ENCODE results near the gene FBXW9. TPM values are rescaled to one million over a fixed set of nuclear protein-coding genes. Genes with fewer than 3 reads are reported as not detected.

Gene FBXW9
- total RNA-seq, 1 donor from 2014 or later: 8.8 TPM

- DNase-seq (ENCODE audit: low spot score): no peak
- peak overlapping the region; percentile 93 for H3K4me3 Mint-ChIP-seq (ENCODE audit: low read depth)
- H3K27ac Mint-ChIP-seq: peak overlapping the region; percentile 100
- H3K4me1 Mint-ChIP-seq (ENCODE audit: low read depth): peaks cover 31% of the 10 kb centered on the region
- H3K27me3 Mint-ChIP-seq (ENCODE audit: low read depth): no peaks in the 10 kb centered on the region
- intact Hi-C loops (cut with micrococcal nuclease): no loop called here
- peaks cover 47% of the 10 kb centered on the region for H3K36me3 Mint-ChIP-seq (ENCODE audit: low read depth)
- no peaks in the 10 kb centered on the region for H3K9me3 Mint-ChIP-seq
These were observed 26.1 kb downstream of the FBXW9 start for GRCh38 chr19:12670159-12670928.

DNA sequence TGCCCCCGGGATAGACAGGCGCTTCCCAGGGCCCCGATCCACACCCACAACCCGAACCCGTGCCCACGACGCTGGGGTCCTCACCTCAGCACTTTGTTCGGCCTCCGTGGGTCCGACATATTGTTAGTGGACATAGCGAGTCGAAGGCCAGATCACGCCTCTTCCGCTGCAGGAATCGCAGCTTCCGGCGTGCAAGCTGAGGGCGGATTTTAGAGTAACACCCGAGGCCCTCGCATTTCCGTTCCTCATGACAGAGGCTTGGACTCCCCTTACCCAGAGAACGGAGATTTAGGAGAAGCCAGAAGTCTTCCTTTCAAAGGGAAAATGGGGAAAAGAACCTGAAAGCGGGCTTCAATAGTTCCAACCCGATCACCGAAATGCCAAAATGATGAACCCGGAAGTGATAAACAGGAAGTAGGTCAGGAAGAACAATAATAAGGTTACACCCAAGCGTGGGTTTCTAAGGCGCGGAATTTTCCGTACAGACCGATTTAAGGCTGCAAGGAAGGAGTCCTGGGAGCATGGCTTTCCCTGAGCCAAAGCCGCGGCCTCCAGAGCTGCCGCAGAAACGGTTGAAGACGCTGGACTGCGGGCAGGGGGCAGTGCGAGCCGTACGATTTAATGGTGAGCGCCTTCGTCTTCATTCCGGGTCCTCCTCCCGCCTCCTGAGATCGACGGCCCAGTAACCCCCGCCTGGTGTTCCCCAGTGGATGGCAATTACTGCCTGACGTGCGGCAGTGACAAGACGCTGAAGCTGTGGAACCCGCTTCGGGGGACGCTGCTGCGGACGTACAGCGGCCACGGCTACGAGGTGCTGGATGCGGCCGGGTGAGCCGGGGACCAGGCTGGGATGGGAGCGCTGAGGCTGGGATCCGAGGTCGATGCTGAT lies 26.9 kb downstream of the FBXW9 start:
- H3K27me3 Mint-ChIP-seq (ENCODE audit: low read depth): no peaks in the 10 kb centered on the region
- intact Hi-C loops (cut with micrococcal nuclease): loop anchor here (1.0 kb wide), 4 partner anchors 12 to 118 kb away; partner anchors contain the start of genes DHPS, ZNF490, ZNF564 and ZNF791
- peaks cover 43% of the 10 kb centered on the region for H3K36me3 Mint-ChIP-seq (ENCODE audit: low read depth)
- peak overlapping the region; percentile 100 for H3K27ac Mint-ChIP-seq
- H3K4me3 Mint-ChIP-seq (ENCODE audit: low read depth): peak overlapping the region; percentile 93
- H3K9me3 Mint-ChIP-seq: no peaks in the 10 kb centered on the region
- peak; percentile 71 for DNase-seq (ENCODE audit: low spot score)
- H3K4me1 Mint-ChIP-seq (ENCODE audit: low read depth): peaks cover 38% of the 10 kb centered on the region

DNA sequence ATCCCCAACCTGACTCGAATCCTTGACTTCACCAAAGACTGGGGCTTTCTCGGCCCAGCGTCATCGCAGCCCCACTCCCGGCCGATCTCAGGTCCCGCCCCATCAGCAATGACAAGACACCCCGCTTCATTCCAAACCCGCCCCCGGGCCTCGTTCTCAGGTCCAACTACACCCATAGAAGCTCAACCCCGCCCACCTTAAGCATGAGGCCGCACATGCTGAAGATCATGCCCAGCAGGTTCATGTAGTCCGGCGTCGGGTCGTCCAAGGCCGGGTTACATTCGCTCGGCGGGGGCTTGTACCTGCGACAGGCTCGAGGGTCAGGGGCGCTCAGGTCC lies 27.5 kb downstream of the FBXW9 start:
- Mint-ChIP-seq H3K36me3 (ENCODE audit: low read depth) (peaks cover 43% of the 10 kb centered on the region), H3K4me3 (ENCODE audit: low read depth) (peak overlapping the region; percentile 93), H3K27me3 (ENCODE audit: low read depth) (no peaks in the 10 kb centered on the region), H3K4me1 (ENCODE audit: low read depth) (peaks cover 40% of the 10 kb centered on the region), H3K9me3 (no peaks in the 10 kb centered on the region), H3K27ac (peak overlapping the region; percentile 100)
- intact Hi-C loops (cut with micrococcal nuclease): loop anchor here (1.0 kb wide), 4 partner anchors 12 to 118 kb away; partner anchors contain the start of genes DHPS, ZNF490, ZNF564 and ZNF791
- peak; percentile 65 for DNase-seq (ENCODE audit: low spot score)

GRCh38 chr19:12668346-12668745 lies 28.1 kb downstream of the FBXW9 start:
- Mint-ChIP-seq H3K4me3 (ENCODE audit: low read depth) (peak overlapping the region; percentile 93), H3K36me3 (ENCODE audit: low read depth) (peaks cover 43% of the 10 kb centered on the region), H3K27me3 (ENCODE audit: low read depth) (no peaks in the 10 kb centered on the region), H3K9me3 (no peaks in the 10 kb centered on the region), H3K4me1 (ENCODE audit: low read depth) (peaks cover 40% of the 10 kb centered on the region), H3K27ac (peak overlapping the region; percentile 100)
- DNase-seq (ENCODE audit: low spot score): no peak
- intact Hi-C loops (cut with micrococcal nuclease): no loop called here

DNA sequence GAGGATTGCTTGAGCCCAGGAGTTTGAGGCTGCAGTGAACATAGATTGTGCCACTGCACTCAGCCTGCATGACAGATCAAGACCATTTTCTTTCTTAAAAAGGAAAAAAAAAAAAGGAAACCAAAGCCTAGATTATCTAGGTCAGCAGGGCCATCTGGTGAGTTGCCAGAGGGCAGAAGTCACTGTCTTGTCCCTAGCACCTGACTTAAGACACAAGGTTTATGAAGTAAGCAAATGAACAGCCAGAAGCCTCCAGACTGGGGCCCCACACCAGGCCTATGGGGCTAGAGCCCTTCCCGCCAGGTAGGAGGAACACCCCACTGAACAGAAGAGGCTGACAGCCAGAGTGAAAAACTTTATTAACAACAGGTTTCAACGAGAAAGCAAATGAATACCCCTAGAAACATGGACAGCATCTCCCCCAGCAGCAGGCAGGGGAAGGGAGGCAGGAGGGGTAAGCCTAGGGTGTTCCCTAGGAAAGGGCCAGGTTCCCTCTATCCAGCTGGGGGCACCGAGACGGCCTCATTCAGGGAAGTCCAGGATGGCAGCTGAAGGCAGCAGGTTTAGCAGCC lies 28.6 kb downstream of the FBXW9 start:
- H3K4me3 Mint-ChIP-seq (ENCODE audit: low read depth): peak overlapping the region; percentile 93
- H3K9me3 Mint-ChIP-seq: no peaks in the 10 kb centered on the region
- H3K4me1 Mint-ChIP-seq (ENCODE audit: low read depth): peaks cover 40% of the 10 kb centered on the region
- no peaks in the 10 kb centered on the region for H3K27me3 Mint-ChIP-seq (ENCODE audit: low read depth)
- DNase-seq (ENCODE audit: low spot score): no peak
- peak overlapping the region; percentile 5 for H3K27ac Mint-ChIP-seq
- intact Hi-C loops (cut with micrococcal nuclease): no loop called here
- H3K36me3 Mint-ChIP-seq (ENCODE audit: low read depth): peaks cover 46% of the 10 kb centered on the region

DNA sequence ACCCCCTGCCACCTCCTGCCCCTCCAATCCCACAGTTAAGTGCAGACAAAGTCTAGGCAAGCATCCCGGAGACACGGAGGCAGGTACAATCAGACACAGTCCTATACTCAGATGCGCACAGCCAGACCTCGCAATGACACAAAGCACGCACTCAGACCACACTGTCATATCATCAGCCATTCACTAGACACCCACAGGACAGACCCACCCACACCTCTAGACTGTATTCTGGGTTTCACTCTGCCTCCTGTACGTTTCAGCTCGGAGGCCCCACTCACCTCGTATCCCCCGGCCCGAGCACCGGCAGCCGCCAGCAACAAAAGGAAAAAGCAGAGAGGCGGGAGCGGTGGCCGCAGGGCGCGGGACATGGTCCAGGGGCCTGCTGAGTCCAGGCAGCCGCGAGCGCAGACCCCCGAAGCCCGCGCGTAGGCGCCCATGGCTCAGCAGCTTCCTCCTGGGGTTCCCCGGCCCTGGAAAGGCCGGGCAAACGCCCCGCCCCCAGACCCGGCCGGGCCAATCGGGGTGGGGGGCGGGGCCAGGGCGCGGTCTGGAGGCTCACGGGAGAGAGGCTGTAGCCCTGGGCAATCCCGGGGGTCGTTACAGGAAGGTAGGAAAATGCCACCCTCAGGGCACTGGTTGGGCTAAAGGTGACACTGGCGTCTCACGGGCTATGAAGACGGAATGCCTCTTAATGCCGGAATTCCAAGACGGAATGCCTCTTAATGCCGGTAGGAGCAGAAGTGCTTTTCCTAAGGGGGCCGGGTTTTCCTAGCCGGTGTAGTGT lies 30.0 kb downstream of the FBXW9 start, which contains the start of the genes MAN2B1 and WDR83:
TSS of gene MAN2B1 (minus strand) at position 478 of the 784 bp plus-strand sequence. CDS start at position 437, 41 bp downstream.
TSS of gene WDR83 (plus strand) at position 543 of the 784 bp plus-strand sequence. CDS start 2,984 bp downstream, outside the sequence.
- peak within 1 kb of the TSS; percentile 93 for H3K4me3 Mint-ChIP-seq (ENCODE audit: low read depth)
- H3K4me1 Mint-ChIP-seq (ENCODE audit: low read depth): peaks cover 37% of the 10 kb centered on the region
- peak; percentile 73 for DNase-seq (ENCODE audit: low spot score)
- peak within 1 kb of the TSS; percentile 91 for H3K27ac Mint-ChIP-seq
- intact Hi-C loops (cut with micrococcal nuclease): loop anchor here (1.0 kb wide), 1 partner anchor 55 kb away; no protein-coding TSS in a partner anchor
- H3K27me3 Mint-ChIP-seq (ENCODE audit: low read depth): no peaks in the 10 kb centered on the region
- no peaks in the 10 kb centered on the region for H3K9me3 Mint-ChIP-seq
- H3K36me3 Mint-ChIP-seq (ENCODE audit: low read depth): peaks cover 37% of the 10 kb centered on the region

GRCh38 chr19:12665671-12666264 lies 30.7 kb downstream of the FBXW9 start:
- H3K9me3 Mint-ChIP-seq: no peaks in the 10 kb centered on the region
- no peaks in the 10 kb centered on the region for H3K27me3 Mint-ChIP-seq (ENCODE audit: low read depth)
- peak overlapping the region; percentile 93 for H3K4me3 Mint-ChIP-seq (ENCODE audit: low read depth)
- H3K4me1 Mint-ChIP-seq (ENCODE audit: low read depth): peaks cover 37% of the 10 kb centered on the region
- intact Hi-C loops (cut with micrococcal nuclease): loop anchor here (1.0 to 2.0 kb wide), 2 partner anchors 54 to 63 kb away; no protein-coding TSS in a partner anchor
- H3K27ac Mint-ChIP-seq: peak overlapping the region; percentile 91
- peaks cover 42% of the 10 kb centered on the region for H3K36me3 Mint-ChIP-seq (ENCODE audit: low read depth)
- no peak for DNase-seq (ENCODE audit: low spot score)

DNA sequence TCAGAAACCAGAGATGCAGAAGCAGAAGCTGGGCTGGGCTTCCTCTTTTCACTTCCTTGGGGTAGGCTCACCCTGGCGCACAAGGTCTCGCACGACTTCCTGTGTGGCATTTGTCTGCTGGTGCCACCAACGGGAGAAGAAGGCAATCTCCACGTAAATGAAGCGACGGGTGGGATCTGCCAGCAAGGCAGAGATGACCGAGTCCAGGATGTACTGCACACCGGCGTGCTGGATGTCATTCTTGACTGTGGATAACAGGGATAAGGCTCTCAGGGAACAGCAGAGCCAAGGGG lies 31.2 kb downstream of the FBXW9 start:
- Mint-ChIP-seq H3K27me3 (ENCODE audit: low read depth) (no peaks in the 10 kb centered on the region), H3K4me1 (ENCODE audit: low read depth) (peaks cover 31% of the 10 kb centered on the region), H3K27ac (peak overlapping the region; percentile 91), H3K4me3 (ENCODE audit: low read depth) (peak overlapping the region; percentile 93), H3K9me3 (no peaks in the 10 kb centered on the region), H3K36me3 (ENCODE audit: low read depth) (peaks cover 44% of the 10 kb centered on the region)
- DNase-seq (ENCODE audit: low spot score): peak; percentile 47
- intact Hi-C loops (cut with micrococcal nuclease): loop anchor here (2.0 kb wide), 1 partner anchor 62 kb away; no protein-coding TSS in a partner anchor

DNA sequence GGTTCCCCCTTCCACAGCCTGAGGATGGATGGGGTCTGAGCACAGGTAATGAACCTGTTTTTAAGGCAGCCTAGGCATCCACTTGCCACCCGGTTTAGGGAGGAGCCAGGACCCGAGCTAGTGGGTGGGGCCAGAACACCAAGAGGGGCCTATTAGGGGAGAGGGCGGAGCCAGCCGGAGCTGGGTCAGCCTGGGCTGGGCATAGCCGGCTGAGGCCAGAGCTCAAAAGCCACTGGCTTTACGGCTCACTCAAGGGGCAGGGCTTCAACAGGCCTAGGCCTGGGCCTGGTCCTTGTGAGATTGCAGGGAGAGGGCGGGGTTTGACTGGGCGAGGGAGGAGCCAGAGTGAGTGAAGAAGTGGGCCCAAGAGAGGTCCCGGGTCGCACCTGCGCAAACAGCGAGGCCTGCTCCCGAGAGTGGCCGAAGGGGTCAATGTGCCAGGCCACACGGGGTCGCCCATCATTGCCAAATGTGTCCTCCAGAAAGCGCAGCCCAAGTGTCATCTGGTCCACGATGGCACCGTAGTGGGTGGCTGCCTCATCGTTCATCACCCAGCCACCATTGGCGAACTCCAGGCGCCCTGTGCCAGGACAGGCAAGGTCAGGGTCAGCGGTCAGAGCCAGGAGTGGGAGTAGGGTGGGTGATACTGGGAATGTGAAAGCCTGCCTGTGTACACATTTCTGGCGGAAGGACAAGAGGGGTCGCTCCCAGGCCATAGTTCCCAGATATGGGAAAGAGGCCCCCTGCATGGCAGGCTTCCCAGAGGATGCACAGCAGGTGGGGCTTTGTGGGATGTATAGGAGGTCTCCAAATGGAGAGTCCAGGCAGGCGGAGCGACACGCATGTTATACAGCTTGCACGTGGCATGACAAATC lies 31.8 kb downstream of the FBXW9 start:
- Mint-ChIP-seq H3K36me3 (ENCODE audit: low read depth) (peaks cover 50% of the 10 kb centered on the region), H3K27ac (peak overlapping the region; percentile 91), H3K4me1 (ENCODE audit: low read depth) (peaks cover 31% of the 10 kb centered on the region), H3K9me3 (no peaks in the 10 kb centered on the region), H3K4me3 (ENCODE audit: low read depth) (peak overlapping the region; percentile 93), H3K27me3 (ENCODE audit: low read depth) (no peaks in the 10 kb centered on the region)
- DNase-seq (ENCODE audit: low spot score): no peak
- intact Hi-C loops (cut with micrococcal nuclease): loop anchor here (2.0 kb wide), 1 partner anchor 62 kb away; no protein-coding TSS in a partner anchor

- H3K27me3 Mint-ChIP-seq (ENCODE audit: low read depth): no peaks in the 10 kb centered on the region
- H3K27ac Mint-ChIP-seq: no peak overlapping the region
- DNase-seq (ENCODE audit: low spot score): no peak
- peaks cover 65% of the 10 kb centered on the region for H3K36me3 Mint-ChIP-seq (ENCODE audit: low read depth)
- no peaks in the 10 kb centered on the region for H3K9me3 Mint-ChIP-seq
- H3K4me3 Mint-ChIP-seq (ENCODE audit: low read depth): no peak overlapping the region
- intact Hi-C loops (cut with micrococcal nuclease): no loop called here
- peaks cover 13% of the 10 kb centered on the region for H3K4me1 Mint-ChIP-seq (ENCODE audit: low read depth)
These were observed 35.5 kb downstream of the FBXW9 start for GRCh38 chr19:12660980-12661379.

- DNase-seq (ENCODE audit: low spot score): no peak
- Mint-ChIP-seq H3K4me1 (ENCODE audit: low read depth) (no peaks in the 10 kb centered on the region), H3K36me3 (ENCODE audit: low read depth) (peaks cover 60% of the 10 kb centered on the region), H3K27ac (no peak overlapping the region), H3K4me3 (ENCODE audit: low read depth) (no peak overlapping the region), H3K9me3 (no peaks in the 10 kb centered on the region), H3K27me3 (ENCODE audit: low read depth) (no peaks in the 10 kb centered on the region)
- intact Hi-C loops (cut with micrococcal nuclease): no loop called here
These were observed 38.5 kb downstream of the FBXW9 start for GRCh38 chr19:12657966-12658365.

All from activated T-helper 2 cell treated with anti-CD3 and anti-CD28 coated beads, Interferon-gamma antibody, Interleukin-2, Interleukin-4, amounts not matched to agents 10 μg/mL and 5 μg/mL and 100 μg/mL, durations not matched to agents 14 hours and 24 hours and 36 hours (primary cell).